GM12875 (cell line): ENCODE results near the gene TM9SF4.

Source experiments
- H3K4me3 ChIP-seq: one replicate; pipeline ENCODE4 v1.5.1; 2011; ENCODE audit warnings: low read depth, low read length, control low read depth
- TF ChIP-seq, protein P1 (sequence below): IDR thresholded peaks from 2 replicates; pipeline ENCODE4 v1.5.1; 2011; ENCODE audit warnings: low read depth, mild to moderate bottlenecking, control low read depth, inconsistent platforms, low read length, moderate library complexity, borderline replicate concordance; ENCODE audit not compliant: insufficient read depth

The TM9SF4 gene

GRCh38 chr20:32111156-32111686 is 1.7 kb downstream of the TM9SF4 start:
- TF ChIP-seq, protein P1, sequence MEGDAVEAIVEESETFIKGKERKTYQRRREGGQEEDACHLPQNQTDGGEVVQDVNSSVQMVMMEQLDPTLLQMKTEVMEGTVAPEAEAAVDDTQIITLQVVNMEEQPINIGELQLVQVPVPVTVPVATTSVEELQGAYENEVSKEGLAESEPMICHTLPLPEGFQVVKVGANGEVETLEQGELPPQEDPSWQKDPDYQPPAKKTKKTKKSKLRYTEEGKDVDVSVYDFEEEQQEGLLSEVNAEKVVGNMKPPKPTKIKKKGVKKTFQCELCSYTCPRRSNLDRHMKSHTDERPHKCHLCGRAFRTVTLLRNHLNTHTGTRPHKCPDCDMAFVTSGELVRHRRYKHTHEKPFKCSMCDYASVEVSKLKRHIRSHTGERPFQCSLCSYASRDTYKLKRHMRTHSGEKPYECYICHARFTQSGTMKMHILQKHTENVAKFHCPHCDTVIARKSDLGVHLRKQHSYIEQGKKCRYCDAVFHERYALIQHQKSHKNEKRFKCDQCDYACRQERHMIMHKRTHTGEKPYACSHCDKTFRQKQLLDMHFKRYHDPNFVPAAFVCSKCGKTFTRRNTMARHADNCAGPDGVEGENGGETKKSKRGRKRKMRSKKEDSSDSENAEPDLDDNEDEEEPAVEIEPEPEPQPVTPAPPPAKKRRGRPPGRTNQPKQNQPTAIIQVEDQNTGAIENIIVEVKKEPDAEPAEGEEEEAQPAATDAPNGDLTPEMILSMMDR: no peak
- no peak overlapping the region for H3K4me3 ChIP-seq

DNA sequence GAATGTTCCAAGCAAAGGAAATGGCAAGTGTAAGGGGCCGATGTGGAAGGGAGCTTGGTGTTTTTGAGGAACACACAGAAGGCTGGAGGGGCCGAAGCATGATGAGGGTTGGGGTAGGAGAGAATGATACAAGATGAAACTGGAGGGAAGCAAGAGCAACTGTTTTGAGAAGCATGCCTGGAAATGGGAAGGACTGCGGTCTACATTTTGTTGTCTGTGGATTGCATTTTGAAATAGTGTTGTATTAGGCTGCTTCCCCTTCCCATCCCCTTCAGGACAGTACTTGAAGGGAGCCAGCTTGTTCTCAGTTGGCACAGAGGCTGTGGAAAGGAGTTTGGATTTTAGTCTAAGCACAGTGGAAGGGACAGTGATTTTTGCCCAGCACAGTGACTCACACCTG is 2.2 kb downstream of the TM9SF4 start:
- TF ChIP-seq, protein P1: no peak
- H3K4me3 ChIP-seq: no peak overlapping the region

DNA sequence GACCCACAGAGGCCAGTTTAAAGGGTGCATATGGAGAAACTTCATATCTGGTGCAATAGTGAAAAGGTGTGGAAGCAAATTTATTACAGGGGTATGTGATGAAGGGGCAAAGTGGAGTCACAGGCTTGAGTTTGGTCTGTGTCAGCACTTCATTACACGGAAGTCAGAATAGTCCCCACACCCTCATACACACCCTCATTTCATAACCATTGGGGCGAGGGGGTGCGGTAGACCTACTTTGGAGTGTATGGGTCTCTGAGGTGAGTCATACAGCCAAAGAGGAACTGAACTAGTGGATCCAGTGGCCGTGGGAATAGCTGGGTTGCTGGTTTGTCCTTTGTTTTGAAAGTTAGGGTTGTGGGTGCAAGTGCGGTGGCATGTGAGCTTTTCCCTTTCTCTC is 3.3 kb downstream of the TM9SF4 start:
- H3K4me3 ChIP-seq: no peak overlapping the region
- TF ChIP-seq, protein P1: no peak

DNA sequence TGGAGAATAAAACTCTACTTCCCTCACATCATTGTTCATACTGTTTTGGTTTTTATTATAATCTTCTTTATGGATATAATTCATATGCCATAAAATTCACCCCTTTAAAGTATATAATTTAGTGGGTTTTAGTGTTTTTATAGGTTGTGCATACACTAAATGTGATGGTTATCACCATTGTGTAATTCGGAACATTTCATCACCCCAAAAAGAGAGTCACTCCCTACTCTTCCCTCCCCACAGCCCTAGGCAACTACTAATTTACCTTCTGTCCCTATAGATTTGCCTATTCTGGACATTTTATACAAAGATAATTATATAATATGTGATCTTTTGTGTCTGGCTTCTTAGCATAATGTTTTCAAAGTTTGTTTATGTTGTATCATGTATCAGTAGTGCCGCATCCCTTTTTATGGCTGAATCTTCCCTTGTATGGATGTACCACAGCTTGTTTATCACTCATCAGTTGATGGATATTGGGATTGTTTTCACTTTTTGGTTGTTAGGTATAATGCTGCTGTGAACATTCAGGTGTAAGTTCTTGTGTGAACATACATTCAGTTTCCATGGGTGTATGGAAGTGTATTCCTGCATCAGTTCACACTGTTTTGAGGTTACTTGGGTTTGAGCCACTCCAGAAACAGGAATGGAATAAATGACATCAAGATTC is 4.2 kb downstream of the TM9SF4 start:
- TF ChIP-seq, protein P1: no peak
- no peak overlapping the region for H3K4me3 ChIP-seq

GRCh38 chr20:32114305-32114960 is 4.9 kb downstream of the TM9SF4 start:
- H3K4me3 ChIP-seq: no peak overlapping the region
- TF ChIP-seq, protein P1: no peak

DNA sequence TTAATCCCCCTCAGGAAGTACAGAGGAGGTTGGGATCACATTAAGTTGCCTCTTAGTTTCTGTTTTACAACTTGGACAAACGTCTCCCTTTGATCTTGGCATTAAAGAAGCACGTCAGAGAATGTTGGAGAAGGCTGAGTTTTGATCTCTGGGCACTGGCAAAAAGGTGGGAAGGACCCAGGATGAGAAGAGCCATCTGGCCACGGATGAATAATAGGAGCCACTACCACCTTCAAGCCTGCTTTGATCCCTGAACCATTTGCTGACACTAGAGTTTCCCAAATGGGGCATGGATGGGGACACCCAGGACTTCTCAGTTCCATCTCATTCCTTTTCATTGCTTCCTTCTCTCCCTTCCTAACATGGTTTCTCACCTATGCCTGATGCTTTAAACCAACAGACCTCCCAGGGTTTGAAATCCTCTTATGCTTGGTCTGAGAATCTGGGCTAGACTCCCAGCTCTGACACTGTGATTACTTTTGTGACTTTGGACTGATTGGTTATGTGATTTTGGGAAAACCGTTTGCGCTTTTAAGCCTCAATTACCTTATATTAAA is 5.8 kb downstream of the TM9SF4 start:
- no peak overlapping the region for H3K4me3 ChIP-seq
- TF ChIP-seq, protein P1: no peak
